Gastroesophageal sphincter (tissue), 3 donors: Measurements from ENCODE around the gene NET1.
"Not testable (repeated sequence)": the region's sequence is repeated elsewhere in the genome, so short reads cannot be mapped to it uniquely, and the experiment has no call there.

Experiments used
- CTCF ChIP-seq, 4 experiments: fragments of 200-600 bp in 2 of 4; fragments of 450-650 bp in 2 of 4; sonication (generic) in 1 of 4; IDR thresholded peaks; one replicate each; pipeline ENCODE4 v1.5.1; 2017 to 2019; ENCODE audit warnings: antibody characterized with exemption in 4 of 4, mild to moderate bottlenecking in 2 of 4, moderate library complexity in 2 of 4
- EP300 ChIP-seq: sonication (generic); formaldehyde crosslinking; IDR thresholded peaks from one replicate; pipeline ENCODE4 v1.6.1; 2017; ENCODE audit warnings: antibody characterized with exemption, mild to moderate bottlenecking
- POLR2A ChIP-seq, 2 donors: fragments of 450-650 bp; IDR thresholded peaks; one replicate each; pipeline ENCODE4 v1.6.1; 2017; ENCODE audit warnings: antibody characterized with exemption in 2 of 2, mild to moderate bottlenecking in 2 of 2, moderate library complexity in 1 of 2
- POLR2AphosphoS5 ChIP-seq: sonication (generic); formaldehyde crosslinking; IDR thresholded peaks from one replicate; pipeline ENCODE4 v1.6.1; 2017; ENCODE audit warnings: antibody characterized with exemption

GRCh38 chr10:5379202-5379601 is 33.2 kb upstream of the NET1 start:
- TF ChIP-seq CTCF (IDR thresholded peaks at IDR 0.05); POLR2AphosphoS5; POLR2A (IDR thresholded peaks at IDR 0.05); EP300: not testable (repeated sequence)
